ENCODE results near the gene PLPP7. TPM values are rescaled to one million over a fixed set of nuclear protein-coding genes. Genes with fewer than 3 reads are reported as not detected.

Gene PLPP7
- polyA plus RNA-seq, 6 donors from 2014 or later = 0.78 to 2.0 (median 1.2) TPM; not detected in 1

- Mint-ChIP-seq H3K4me3 (peak overlapping the region; percentile 86 to 100 (median 98)), H3K27ac (peak overlapping the region; percentile 87 to 98 (median 93)), H3K27me3 (no peaks in the 10 kb centered on the region), H3K9me3 (no peaks in the 10 kb centered on the region), H3K36me3 (peaks cover 4 to 8% of the 10 kb centered on the region in 2 donors), H3K4me1 (peaks cover 49 to 65% (median 61%) of the 10 kb centered on the region in 3 donors)
- no peak for ATAC-seq (ENCODE audit: low read depth in 2 of 2)
- DNase-seq = no peak
Measured at GRCh38 chr9:131273146-131273855, 16.2 kb upstream of the PLPP7 start.

GRCh38 chr9:131273856-131274673 is 15.5 kb upstream of the PLPP7 start:
- H3K4me3 Mint-ChIP-seq = peak overlapping the region; percentile 86 to 100 (median 98)
- peaks cover 45 to 65% (median 62%) of the 10 kb centered on the region in 3 donors for H3K4me1 Mint-ChIP-seq
- peak overlapping the region; percentile 92 to 98 (median 96) for H3K27ac Mint-ChIP-seq
- ATAC-seq (ENCODE audit: low read depth in 2 of 2) = no peak
- no peaks in the 10 kb centered on the region for H3K27me3 Mint-ChIP-seq
- H3K9me3 Mint-ChIP-seq = no peaks in the 10 kb centered on the region
- H3K36me3 Mint-ChIP-seq = peaks cover 4 to 8% of the 10 kb centered on the region in 2 donors
- DNase-seq = no peak

- peaks cover 4 to 8% of the 10 kb centered on the region in 2 donors for H3K36me3 Mint-ChIP-seq
- peaks cover 42 to 61% (median 58%) of the 10 kb centered on the region in 3 donors for H3K4me1 Mint-ChIP-seq
- H3K4me3 Mint-ChIP-seq = peak overlapping the region; percentile 86 to 100 (median 98)
- ATAC-seq (ENCODE audit: low read depth in 2 of 2) (no peak), DNase-seq (no peak)
- H3K27me3 Mint-ChIP-seq = no peaks in the 10 kb centered on the region
- H3K27ac Mint-ChIP-seq = peak overlapping the region; percentile 92 to 98 (median 96)
- no peaks in the 10 kb centered on the region for H3K9me3 Mint-ChIP-seq
Measured at GRCh38 chr9:131274674-131275331, 14.7 kb upstream of the PLPP7 start.

- peak overlapping the region; percentile 86 to 98 (median 96) for H3K27ac Mint-ChIP-seq
- peaks cover 4 to 8% of the 10 kb centered on the region in 2 donors for H3K36me3 Mint-ChIP-seq
- H3K9me3 Mint-ChIP-seq = no peaks in the 10 kb centered on the region
- H3K4me1 Mint-ChIP-seq = peaks cover 37 to 54% (median 51%) of the 10 kb centered on the region in 3 donors
- peak; percentile 42 for DNase-seq
- H3K27me3 Mint-ChIP-seq = no peaks in the 10 kb centered on the region
- peak; percentile 11 to 19 for ATAC-seq (ENCODE audit: low read depth in 2 of 2)
- H3K4me3 Mint-ChIP-seq = peak overlapping the region; percentile 86 to 100 (median 98)
Measured at GRCh38 chr9:131275332-131276093, 14.0 kb upstream of the PLPP7 start.

- H3K9me3 Mint-ChIP-seq = no peaks in the 10 kb centered on the region
- peaks cover 0 to 7% (median 0%) of the 10 kb centered on the region in 3 donors for H3K27me3 Mint-ChIP-seq
- ATAC-seq (ENCODE audit: low read depth in 2 of 2) (peak; percentile 26 to 31), DNase-seq (peak; percentile 64)
- peak within 1 kb of the TSS; percentile 86 to 98 (median 96) for H3K27ac Mint-ChIP-seq
- H3K4me1 Mint-ChIP-seq = peaks cover 31 to 47% (median 44%) of the 10 kb centered on the region in 3 donors
- peak within 1 kb of the TSS; percentile 86 to 100 (median 98) for H3K4me3 Mint-ChIP-seq
- H3K36me3 Mint-ChIP-seq = peaks cover 4 to 8% of the 10 kb centered on the region in 2 donors
Measured at GRCh38 chr9:131276094-131276888, 13.2 kb upstream of the PLPP7 start, which contains the start of gene FAM78A. TSS of gene FAM78A (minus strand) at chr9:131276510. CDS start at chr9:131276179, 331 bp downstream.

DNA sequence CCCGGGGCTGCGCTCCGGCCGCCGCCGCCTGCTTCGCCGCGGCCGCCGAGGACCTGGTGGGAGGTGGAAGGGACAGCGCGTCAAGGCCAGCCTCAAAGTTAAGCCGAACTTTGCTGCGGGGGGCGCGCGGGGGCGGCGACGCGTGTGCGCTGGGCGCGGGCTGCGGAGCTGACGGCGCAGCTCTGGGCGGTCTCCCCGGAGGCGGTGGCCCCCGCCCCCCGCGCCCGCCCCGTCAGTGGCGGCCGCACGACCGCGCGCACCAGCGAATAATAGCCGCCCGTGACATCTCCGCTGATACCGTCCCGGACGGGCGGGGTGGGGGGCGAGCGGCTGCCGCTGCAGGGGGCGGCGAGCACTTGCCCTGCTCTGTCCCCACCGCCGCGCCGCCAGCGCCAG is 12.6 kb upstream of the PLPP7 start:
- no peak overlapping the region for H3K27ac Mint-ChIP-seq
- peak; percentile 21 to 30 for ATAC-seq (ENCODE audit: low read depth in 2 of 2)
- H3K4me1 Mint-ChIP-seq = peaks cover 33 to 46% (median 46%) of the 10 kb centered on the region in 3 donors

GRCh38 chr9:131277287-131277909 is 12.1 kb upstream of the PLPP7 start:
- peaks cover 35 to 46% (median 46%) of the 10 kb centered on the region in 3 donors for H3K4me1 Mint-ChIP-seq
- peaks cover 4 to 8% of the 10 kb centered on the region in 2 donors for H3K36me3 Mint-ChIP-seq
- ATAC-seq (ENCODE audit: low read depth in 2 of 2) = peak; percentile 22 to 32
- H3K27me3 Mint-ChIP-seq = peaks cover 6 to 16% (median 10%) of the 10 kb centered on the region in 3 donors
- no peaks in the 10 kb centered on the region for H3K9me3 Mint-ChIP-seq
- H3K27ac Mint-ChIP-seq = peak overlapping the region in 1 of 6 donors; percentile 89
- DNase-seq = peak; percentile 44
- peak overlapping the region in 5 of 8 donors; percentile 24 to 94 (median 86) for H3K4me3 Mint-ChIP-seq

More for the DNA sequence above, 12.6 kb upstream of the PLPP7 start:
- Mint-ChIP-seq H3K4me3 (peak overlapping the region in 5 of 8 donors; percentile 24 to 94 (median 80)), H3K36me3 (peaks cover 4 to 8% of the 10 kb centered on the region in 2 donors), H3K9me3 (no peaks in the 10 kb centered on the region), H3K27me3 (peaks cover 3 to 10% (median 5%) of the 10 kb centered on the region in 3 donors)
- no peak for DNase-seq

GRCh38 chr9:131277910-131278701 is 11.4 kb upstream of the PLPP7 start:
- peak overlapping the region; percentile 78 to 96 (median 88) for H3K27ac Mint-ChIP-seq
- H3K4me3 Mint-ChIP-seq = peak overlapping the region; percentile 81 to 95 (median 92)
- H3K27me3 Mint-ChIP-seq = peaks cover 6 to 17% (median 13%) of the 10 kb centered on the region in 3 donors
- peak; percentile 55 for DNase-seq
- H3K4me1 Mint-ChIP-seq = peaks cover 32 to 42% (median 42%) of the 10 kb centered on the region in 3 donors
- no peaks in the 10 kb centered on the region for H3K9me3 Mint-ChIP-seq
- peak; percentile 42 to 53 for ATAC-seq (ENCODE audit: low read depth in 2 of 2)
- peaks cover 4 to 8% of the 10 kb centered on the region in 2 donors for H3K36me3 Mint-ChIP-seq

GRCh38 chr9:131278702-131279111 is 10.8 kb upstream of the PLPP7 start:
- peaks cover 26 to 39% (median 36%) of the 10 kb centered on the region in 3 donors for H3K4me1 Mint-ChIP-seq
- peak; percentile 13 to 14 for ATAC-seq (ENCODE audit: low read depth in 2 of 2)
- peak overlapping the region; percentile 63 to 96 (median 88) for H3K27ac Mint-ChIP-seq
- peaks cover 4 to 8% of the 10 kb centered on the region in 2 donors for H3K36me3 Mint-ChIP-seq
- peaks cover 6 to 17% (median 13%) of the 10 kb centered on the region in 3 donors for H3K27me3 Mint-ChIP-seq
- H3K4me3 Mint-ChIP-seq = peak overlapping the region; percentile 74 to 95 (median 87)
- no peaks in the 10 kb centered on the region for H3K9me3 Mint-ChIP-seq
- no peak for DNase-seq

- ATAC-seq (ENCODE audit: low read depth in 2 of 2) (no peak), DNase-seq (no peak)
- Mint-ChIP-seq H3K36me3 (peaks cover 4 to 8% of the 10 kb centered on the region in 2 donors), H3K27ac (peak overlapping the region in 5 of 6 donors; percentile 21 to 92 (median 79)), H3K27me3 (peaks cover 6 to 17% (median 13%) of the 10 kb centered on the region in 3 donors), H3K4me1 (peaks cover 19 to 34% (median 29%) of the 10 kb centered on the region in 3 donors), H3K9me3 (no peaks in the 10 kb centered on the region), H3K4me3 (peak overlapping the region; percentile 74 to 95 (median 87))
Measured at GRCh38 chr9:131279196-131279862, 10.2 kb upstream of the PLPP7 start.
